NCI-H2107 (cell line): ENCODE measurements around the gene MDGA2.

ENCODE experiments used
- DNase-seq: peaks from one replicate; lab custom pipeline; 2025; lab: John Stamatoyannopoulos, UW

The MDGA2 gene

DNA sequence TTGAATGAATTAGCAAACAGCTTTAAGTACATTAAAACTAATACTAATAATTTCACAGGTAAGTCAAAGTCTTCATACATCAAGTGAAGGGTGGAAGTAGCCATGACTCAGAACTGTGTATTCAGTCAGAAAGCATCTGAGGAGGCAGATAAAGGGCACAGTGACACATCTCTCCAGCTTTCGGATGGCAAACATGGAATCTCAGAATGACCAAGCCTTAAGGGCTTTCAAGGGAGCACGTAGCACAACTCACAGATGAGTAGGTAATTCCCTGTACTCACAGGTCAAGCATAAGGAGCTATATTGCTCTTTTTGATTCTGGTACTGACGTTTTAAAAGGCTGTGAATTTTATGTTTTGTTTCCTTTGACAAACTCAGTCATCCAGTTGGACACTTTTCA is 56.0 kb downstream of the MDGA2 start:
- no peak for DNase-seq

DNA sequence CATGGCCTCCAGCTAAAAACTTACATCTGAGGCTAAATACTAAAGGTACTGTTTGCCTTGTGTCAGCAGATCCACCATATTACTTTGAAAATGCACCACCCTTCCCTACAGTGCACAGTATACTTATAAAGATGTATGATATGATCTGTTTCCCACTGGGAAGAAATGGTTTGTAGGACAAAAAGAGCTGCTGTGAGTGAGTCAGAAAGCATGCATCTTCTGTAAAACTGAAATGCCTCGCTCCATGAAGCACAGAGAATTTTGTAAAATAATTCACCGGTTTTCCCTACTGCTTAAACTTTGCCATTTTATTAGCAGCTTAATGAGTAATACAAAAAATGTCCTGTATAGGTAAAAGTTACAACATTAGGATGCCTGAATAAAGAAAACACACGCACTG is 68.8 kb downstream of the MDGA2 start:
- no peak for DNase-seq

- no peak for DNase-seq
Measured at GRCh38 chr14:47596860-47597259, 78.5 kb downstream of the MDGA2 start.

- no peak for DNase-seq
Measured at GRCh38 chr14:47596232-47596631, 79.2 kb downstream of the MDGA2 start.

DNA sequence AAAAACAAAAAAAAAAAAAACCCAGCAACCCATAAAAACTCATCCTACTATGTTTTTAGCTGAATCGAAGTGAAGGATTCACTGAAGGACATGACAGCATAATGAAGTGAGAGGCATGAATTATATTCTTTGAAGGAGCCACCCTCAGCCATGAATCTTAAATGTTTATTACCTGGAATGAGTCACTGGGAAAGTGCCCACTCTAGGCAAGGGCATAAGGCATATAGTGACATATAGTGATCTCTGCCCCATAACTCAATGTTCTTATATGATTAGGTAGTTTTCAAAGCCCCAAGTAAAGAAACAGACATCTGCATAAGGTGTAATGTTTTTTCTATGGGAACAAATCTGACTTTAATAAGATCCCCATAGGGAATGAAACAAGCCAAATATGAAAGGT is 79.9 kb downstream of the MDGA2 start:
- no peak for DNase-seq

DNA sequence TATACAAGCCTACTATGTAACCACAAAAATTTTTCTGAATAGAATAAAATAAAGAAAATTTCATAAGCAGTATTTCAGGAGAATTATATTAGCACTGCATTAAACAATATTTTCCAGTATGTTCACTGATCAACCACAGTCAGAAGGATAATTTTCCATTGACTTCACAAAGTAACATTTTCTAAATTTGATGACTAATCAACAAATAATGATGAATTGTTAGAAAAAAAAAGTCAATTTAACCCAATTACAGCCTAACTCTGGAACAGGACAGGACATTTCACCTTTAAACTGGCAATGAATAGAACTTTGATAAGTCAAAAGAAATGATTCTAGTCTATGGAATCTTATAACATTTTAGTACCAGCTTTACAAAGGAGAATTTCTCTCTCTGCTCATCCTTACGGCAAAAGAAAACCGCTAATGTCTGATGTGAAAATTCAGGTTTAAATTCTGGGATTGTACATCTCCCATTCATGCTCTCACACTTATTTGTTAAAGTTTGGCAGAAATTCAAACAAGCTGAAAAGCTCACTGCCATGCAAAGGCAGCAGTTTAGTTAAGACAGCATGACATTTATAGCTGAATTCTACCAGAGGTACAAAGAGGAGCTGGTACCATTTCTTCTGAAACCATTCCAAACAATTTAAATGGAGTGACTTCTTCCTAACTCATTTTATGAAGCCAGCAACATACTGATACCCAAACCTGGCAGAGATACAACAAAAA is 84.5 kb downstream of the MDGA2 start:
- DNase-seq = no peak

GRCh38 chr14:47585447-47585846 is 90.0 kb downstream of the MDGA2 start:
- no peak for DNase-seq

DNA sequence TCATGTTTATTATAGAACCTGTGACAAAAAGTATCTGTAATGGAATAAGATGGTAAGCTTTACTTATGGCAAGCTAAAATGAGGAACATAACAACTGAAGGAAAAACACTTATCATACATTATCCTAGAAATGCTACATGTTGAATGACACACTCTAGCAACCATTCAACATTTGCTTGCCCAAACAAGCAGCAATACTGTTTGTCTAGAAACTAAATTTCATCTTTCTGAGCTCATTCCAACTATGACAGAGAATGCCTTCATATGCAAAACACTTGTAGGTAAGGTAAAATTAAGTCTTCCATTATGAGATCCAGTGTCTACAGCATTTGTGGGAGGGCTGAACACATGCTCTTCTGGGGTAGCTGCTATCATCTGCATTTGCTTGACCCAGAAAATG is 108.1 kb downstream of the MDGA2 start:
- DNase-seq = no peak

DNA sequence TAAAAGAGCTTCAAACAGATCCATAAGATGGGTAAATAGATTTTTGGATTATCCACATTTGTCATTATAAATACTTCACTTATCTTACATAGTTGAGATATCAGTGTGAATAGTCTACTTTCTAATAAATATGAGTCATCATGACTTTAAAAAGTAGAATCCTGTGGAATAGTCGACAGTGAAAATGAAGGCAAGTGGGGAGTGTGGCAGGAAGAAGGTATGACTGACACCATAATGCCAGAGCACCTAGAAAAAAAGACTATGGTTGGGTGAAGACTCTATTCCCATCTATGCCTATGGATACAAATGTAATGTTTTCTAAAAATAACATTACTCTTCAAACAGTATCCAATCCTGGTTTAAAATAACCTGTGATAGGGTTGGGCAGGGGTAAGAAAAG is 117.5 kb downstream of the MDGA2 start:
- DNase-seq = no peak

GRCh38 chr14:47555333-47555732 is 120.1 kb downstream of the MDGA2 start:
- DNase-seq = no peak

DNA sequence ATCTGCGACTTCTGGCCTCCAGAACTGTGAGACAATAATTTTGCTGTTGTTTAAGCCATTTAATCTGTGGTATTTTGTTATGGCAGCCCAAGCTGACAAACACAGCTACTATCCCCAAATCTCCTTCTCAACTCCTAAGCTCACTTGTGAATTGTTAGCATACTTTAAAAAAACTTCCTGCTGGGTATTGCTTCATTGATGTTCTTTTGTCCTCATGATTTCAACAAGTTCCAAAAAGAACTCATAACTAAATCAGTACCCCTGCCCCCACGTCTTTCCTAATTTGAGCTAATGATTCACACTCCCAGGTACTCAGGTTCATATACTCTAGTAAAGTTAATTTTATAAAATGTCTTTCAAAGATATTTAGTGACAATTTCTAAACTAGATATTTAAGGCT is 125.5 kb downstream of the MDGA2 start:
- no peak for DNase-seq

DNA sequence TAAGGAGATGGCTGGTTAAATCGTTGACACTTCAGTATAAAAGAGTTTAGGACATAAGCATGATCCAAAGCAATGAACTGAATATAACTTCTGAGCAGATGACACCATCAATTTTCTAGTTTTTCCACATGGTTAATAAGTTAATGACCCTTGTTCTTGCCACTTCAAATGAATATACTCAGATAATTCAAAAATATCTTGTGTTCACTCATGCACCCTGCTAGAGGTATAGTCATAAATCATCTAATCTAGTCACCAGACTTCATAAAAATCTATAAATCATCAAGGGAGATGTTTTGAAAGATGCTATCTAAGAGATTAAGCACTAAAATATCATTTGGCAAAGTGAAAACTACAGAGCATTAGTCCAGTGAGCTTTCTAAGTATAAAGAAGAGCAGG is 131.9 kb downstream of the MDGA2 start:
- no peak for DNase-seq

GRCh38 chr14:47541662-47542061 is 133.7 kb downstream of the MDGA2 start:
- no peak for DNase-seq

- DNase-seq = no peak
Measured at GRCh38 chr14:47539031-47539461, 136.4 kb downstream of the MDGA2 start.

GRCh38 chr14:47536341-47536740 is 139.1 kb downstream of the MDGA2 start:
- DNase-seq = no peak

DNA sequence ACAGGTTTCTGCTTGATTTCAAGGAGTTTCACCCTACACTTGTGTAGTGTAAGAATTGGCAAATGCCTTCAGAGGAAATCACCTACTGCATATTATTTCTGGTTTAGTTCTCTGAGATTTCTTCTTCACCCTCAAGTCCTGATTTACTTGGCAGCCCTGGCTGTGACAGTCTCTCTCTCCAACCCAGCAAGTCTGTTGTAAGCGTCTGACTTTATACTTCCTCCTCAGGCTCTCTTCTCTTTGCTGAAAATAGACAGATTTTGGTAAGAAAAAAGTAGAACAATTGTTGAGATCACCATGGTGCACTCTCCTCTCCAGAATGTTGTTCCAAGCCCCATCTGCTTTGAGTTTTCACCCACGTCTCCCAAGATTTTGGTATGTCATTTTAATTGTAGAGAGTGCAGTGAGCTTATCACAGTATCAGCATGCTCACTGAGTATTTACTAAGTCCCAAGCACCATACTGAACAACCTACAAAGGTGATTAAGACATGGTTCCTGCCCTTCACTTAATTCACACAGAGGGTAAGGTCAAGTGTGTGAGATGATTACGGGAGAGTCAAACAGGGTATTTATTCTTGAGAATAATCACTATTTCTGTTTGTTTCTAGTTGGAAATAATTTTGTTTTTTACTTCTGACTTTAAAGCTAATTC is 148.7 kb downstream of the MDGA2 start:
- no peak for DNase-seq

DNA sequence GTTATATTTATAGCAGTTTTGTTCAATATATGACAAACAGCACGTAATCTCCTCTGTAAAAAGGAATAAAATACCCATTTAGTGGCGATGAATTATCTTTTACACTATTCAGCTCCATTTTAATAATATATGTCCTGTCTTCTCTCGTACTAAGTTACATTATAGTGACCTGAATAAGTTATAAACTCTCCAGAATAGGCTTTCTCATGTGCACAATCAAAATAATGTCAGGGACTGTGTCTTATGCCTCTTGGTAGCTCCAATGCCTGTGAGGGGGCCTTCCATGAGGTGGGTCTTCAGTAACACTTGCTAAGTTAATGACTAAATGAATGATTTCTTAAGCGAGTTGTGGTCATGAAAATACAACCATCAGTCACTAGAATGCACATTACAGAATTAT is 150.9 kb downstream of the MDGA2 start:
- no peak for DNase-seq

- DNase-seq = no peak
Measured at GRCh38 chr14:47520382-47520781, 155.0 kb downstream of the MDGA2 start.

DNA sequence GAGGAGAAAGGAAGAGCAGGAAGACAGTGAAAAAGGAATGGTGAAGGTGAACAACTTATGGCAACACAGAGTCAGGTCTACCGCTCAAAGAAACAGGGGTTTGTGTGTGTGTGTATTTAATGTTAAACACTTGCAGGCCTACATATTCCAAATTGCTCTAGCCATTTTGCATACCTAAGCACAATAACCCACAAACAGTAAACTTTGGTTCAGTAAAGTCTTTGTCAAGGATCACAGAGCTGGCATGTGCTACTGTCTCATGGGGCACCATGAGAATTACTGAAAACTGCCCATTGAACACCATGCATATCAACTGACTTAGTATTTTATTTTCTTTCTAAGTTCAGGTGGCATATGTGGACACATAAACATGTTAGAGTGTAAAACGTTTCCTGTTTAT is 163.6 kb downstream of the MDGA2 start:
- DNase-seq = no peak

DNA sequence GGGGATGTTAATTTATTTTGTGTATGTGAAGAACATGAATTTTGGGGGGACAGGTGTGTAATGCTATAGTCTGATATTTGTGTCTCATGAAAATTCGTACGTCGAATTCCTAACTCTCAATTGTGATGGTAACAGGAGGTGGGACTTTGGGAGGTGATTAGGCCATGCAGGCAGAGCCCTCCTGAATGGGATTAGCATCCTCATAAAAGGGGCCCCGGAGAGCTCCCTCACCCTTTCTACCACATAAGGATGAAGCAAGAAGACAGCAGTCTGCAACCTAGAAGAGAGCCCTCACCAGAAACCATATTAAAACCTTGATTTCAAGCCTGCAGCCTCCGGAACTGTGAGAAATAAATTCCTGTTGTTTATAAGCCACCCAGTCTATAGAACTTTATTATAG is 165.4 kb downstream of the MDGA2 start:
- no peak for DNase-seq

- no peak for DNase-seq
Measured at GRCh38 chr14:47507861-47508260, 167.5 kb downstream of the MDGA2 start.

DNA sequence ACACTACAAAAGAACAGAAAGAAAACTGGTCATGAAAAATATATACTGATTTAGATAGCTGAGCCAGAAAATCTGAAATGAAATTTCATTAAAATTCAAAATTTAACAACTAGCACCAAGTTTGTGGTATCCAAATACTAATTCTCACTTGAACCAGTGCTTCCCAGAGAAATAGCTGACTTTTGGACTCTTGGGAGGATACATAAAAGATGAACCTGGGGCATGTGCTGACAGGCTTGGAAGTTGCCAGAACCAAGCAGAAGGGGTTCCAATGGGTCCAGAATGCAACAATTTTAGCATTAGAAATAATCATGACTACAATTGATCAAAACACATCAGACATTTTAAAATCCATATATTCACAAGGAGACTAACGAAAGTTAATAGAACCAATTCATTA is 175.0 kb downstream of the MDGA2 start:
- no peak for DNase-seq

DNA sequence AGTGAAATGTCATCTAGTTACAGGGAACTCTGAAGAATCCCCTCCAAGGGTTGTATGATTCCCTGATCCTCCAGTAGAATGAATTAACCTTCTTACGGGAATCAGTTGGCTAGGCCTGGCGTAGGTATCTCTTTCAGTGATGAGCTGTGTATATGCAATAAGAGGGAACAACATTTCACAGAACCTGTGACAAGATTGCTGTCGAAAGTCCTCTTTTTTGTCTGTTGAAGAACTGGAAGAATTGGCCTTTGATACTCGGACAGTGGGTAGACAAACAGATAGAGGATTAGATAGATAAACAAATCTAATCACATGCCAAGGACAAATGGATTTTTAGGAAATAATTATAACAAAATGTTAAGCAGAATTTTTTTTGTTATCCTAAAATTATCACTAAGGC is 184.6 kb downstream of the MDGA2 start:
- DNase-seq = no peak

GRCh38 chr14:47490353-47490752 is 185.1 kb downstream of the MDGA2 start:
- DNase-seq = no peak
